Measurements from ENCODE around the gene CPZ. TPM values are rescaled to one million over a fixed set of nuclear protein-coding genes. Genes with fewer than 3 reads are reported as not detected.

The CPZ gene
- total RNA-seq: 9.7 TPM
- long read RNA-seq, transcript CPZ-201 (10 exons, 2,136 nt): minor isoform, 6 of 24 reads
- long read RNA-seq, transcript CPZ-202 (11 exons, 2,267 nt): major isoform, 13 of 24 reads
- long read RNA-seq, partial matches to known transcripts: 5 of 24 reads
- long read RNA-seq, other reads (novel, unspliced or antisense): 0 of 24 reads

GRCh38 chr4:8592366-8593263, at the start of gene CPZ:
Gene CPZ, plus strand, starts transcription at chr4:8592765. Its CDS starts 69 bp downstream, at chr4:8592834.
- DNase-seq (ENCODE audit: low spot score): no peak

DNA sequence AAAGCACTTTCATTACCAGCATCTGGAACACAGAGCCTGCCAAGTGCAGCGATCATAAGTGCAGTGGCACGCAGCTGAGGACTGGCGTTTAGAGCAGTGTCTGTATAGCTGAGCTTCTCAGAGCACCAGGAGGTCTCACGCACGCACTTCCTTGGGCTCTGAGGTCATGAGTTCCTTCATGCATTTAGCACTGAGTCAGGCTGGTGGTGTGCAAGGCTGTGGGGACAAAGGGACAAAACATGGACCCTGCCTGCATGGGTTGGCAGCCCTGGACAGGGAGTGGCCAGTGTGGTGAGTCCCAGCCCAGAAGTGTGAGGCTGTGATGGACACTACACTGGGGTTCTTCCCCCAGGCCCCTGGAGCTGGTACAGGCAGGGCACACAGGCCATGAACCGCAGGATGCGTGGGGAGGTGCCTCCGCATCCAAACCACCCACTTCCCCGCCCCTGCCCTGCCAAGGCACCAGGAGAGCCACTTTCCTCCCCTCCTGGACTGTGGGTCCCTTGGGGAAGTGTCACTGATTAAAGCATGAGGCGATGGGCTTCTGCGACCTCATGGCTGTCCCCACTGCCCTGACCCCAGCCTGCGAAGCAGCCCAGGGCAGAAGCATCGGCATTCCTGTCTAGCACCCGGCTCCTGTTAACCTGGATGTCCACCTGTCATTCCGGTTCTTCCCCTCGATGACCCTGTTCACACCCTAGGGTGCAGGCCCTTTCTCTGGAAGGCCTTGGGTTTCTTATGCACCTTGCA, 49.6 kb upstream of the CPZ start:
- peak; percentile 77 for DNase-seq (ENCODE audit: low spot score)

DNA sequence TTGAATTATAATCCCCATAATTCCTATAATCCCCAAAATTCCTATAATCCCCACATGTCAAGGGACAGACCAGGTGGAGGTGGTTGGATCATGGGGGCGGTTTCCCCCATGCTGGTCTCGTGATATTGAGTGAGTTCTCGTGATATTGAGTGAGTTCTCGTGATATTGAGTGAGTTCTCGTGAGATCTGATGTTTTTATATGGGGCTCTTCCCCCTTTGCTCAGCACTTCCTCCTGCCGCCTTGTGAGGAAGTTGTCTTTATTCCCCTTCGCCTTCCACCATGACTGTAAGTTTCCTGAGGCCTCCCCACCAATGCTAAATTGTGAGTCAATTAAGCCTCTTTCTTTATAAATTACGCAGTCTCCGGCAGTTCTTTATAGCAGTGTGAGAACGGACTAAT, 48.9 kb upstream of the CPZ start:
- DNase-seq (ENCODE audit: low spot score): peak; percentile 43

GRCh38 chr4:8544282-8544681, 48.3 kb upstream of the CPZ start:
- DNase-seq (ENCODE audit: low spot score): peak; percentile 37

DNA sequence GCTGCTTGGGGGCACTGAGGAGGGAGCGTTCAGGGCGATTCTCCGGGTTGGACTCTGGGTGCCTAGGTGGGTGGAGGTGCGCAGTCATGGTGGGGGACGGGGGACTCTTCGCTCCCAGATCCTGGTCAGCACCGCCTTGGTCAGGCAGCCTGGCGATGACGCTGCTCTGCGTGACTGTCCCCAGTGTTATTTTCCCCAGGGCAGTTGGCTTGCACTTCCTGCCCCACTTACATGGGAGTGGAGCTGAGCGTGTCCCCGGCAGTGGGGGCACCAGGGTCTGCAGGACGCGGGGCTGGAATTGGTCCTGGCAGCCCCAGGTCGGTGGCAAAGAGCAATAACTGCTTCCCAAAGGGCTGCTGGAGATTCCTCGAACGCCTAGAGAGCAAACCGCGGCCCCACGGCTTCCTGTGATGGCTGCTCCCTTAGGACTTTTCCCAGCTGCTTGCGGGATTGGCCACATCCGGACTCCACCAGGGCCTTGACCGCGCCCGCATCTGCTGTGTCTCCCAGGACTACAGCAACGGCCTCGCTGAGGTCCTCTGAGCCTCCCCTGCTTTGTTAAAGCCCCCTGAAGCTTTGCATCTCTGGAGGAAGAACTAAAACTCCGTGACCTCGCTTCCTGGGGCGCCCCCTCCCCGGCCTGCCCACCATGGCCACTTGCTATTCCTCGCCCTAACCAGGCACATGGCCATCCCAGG, 47.7 kb upstream of the CPZ start:
- DNase-seq (ENCODE audit: low spot score): peak; percentile 82

DNA sequence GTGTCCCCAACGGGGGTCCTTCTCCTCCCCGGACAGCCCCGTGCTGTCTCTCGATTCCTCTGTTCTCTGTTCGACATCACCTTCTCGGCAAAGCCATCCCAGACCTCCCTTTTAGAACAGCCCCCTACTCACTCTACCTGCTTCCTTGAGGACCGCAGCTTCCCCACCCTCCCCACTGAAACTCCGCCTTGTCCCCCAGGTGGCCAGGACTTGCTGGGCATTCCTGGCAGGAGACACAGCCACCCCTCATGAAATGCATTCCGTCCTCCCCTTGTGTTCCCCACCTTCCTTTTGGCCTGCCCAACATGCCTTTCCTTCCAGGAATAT, 47.2 kb upstream of the CPZ start:
- peak; percentile 71 for DNase-seq (ENCODE audit: low spot score)

DNA sequence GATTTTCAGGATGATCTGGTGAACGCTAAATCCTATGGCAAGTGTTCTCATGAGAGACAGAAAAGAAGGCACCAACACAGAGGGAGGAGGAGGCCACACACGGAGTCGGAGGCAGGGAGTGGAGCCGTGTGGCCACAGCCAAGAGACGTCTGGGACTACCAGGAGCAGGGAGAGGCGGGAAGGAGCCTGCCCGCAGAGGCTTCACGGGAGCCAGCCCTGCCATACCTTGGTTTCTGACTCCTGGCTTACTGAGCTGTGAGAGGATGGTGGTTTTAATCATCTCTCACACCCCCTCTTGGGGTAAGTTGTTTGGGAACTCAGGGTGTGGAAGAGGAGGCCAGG, 45.8 kb upstream of the CPZ start:
- DNase-seq (ENCODE audit: low spot score): peak; percentile 45

- peak; percentile 43 for DNase-seq (ENCODE audit: low spot score)
Observed at GRCh38 chr4:8547108-8547911, 45.3 kb upstream of the CPZ start.

DNA sequence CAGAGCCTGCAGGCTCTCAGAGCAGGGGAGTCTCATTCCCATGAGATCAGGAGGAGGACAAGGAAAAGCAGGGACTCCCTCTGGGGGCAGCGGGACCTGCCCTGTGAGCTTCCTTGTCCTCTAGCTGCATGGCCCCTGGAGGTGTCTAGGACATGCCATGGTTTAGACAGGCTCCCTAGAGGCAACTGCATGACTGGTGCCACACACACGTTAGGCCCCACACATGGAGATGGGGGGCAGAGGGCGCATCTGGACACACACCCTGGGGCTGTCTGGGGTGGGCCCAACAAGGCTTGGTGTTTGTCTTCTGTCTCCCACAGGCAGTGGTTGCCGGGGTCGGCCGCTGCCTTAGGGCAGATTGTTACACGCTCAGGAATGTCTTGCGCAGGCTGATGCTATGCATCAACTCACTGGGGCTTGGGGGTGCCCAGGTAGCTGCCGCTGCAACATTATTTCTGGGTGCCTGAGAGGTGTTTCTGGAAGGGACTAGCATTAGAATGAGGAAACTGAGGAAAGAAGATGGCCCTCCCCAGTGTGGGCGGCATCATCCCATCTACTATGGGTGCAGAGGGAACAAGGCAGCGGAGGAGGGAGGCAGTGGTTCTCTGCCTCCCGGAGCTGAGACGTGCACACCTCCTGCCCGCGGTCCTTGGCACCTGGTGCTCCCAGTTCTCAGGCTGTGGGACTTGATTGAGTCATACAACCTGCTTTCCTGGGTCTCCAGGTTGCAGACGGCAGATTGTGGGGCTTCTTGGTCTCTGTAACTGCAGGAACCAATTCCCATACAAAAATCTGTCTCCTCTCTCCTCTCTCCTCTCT, 44.4 kb upstream of the CPZ start:
- DNase-seq (ENCODE audit: low spot score): peak; percentile 76

- DNase-seq (ENCODE audit: low spot score): peak; percentile 71
Observed at GRCh38 chr4:8548731-8549351, 43.7 kb upstream of the CPZ start.

GRCh38 chr4:8549352-8549931, 43.1 kb upstream of the CPZ start:
- peak; percentile 72 for DNase-seq (ENCODE audit: low spot score)

DNA sequence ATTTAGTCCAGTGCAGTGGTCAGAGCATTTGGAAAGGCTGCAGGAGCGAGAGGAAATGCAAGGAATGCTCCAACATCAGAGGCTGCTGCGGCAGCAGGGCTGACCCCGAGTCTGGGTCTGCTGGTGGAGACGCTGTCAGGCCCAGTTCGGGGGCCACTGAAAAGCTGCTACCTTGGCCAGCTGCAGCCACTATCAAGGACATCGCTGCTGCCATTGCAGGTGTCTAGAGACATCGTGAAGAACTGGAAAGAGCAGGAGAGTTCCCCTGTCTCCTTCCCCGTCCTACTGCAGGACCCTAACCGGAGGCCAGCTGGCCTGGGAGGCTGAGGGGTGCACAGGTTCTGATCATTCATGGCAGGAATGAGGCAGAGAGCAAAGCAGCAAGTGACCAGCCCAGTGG, 41.9 kb upstream of the CPZ start:
- DNase-seq (ENCODE audit: low spot score): peak; percentile 57

- peak; percentile 59 for DNase-seq (ENCODE audit: low spot score)
Observed at GRCh38 chr4:8552024-8552423, 40.5 kb upstream of the CPZ start.

DNA sequence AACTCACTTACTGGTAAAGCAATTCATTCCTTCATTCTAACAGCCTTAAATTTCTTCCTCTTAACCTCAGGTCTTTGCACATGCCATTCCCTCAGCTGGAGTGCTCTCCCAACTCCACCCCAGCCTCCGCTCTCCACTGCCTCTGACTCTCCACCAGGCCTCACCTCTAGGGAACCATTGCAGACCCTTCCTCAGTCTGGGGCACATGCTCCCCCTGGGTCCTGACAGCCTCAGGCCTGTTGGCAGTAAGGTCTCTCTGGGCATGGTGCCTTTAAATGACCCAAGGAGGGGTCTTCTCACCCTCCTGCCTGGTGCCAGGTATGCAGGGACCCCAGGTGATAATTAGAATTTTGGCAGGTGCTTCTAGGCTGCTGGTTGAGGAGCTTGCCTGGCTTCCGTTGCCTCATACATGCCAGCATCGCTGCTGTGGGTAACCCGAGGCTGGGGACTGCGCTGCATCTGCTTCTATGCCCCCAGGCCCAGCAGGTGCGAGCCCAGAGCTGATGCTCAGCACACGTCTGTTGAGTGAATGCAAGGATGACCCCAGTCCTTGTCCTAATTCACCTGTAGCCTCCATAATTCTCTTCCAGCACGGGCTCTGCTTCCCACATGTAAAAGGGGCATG, 39.9 kb upstream of the CPZ start:
- DNase-seq (ENCODE audit: low spot score): peak; percentile 75

DNA sequence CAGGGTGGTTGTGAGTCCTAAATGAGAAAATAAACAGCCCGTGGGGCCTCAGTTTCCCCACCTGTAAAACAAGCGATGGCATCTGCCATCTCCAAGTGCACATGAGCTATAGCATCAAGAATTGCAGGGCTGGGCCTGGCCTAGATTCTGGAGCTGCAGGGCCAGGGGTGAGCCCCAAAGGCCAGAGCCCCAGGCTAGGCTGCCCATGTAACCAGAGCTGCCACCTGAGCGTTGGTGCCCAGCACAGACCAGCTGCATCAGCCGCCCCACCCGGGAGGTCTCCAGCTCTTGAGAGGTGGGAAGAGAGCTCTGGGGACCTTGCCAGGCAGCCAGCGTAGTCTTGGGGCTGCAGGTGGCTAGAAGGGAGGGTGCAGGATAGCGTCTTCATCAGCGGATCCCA, 39.3 kb upstream of the CPZ start:
- peak; percentile 72 for DNase-seq (ENCODE audit: low spot score)

DNA sequence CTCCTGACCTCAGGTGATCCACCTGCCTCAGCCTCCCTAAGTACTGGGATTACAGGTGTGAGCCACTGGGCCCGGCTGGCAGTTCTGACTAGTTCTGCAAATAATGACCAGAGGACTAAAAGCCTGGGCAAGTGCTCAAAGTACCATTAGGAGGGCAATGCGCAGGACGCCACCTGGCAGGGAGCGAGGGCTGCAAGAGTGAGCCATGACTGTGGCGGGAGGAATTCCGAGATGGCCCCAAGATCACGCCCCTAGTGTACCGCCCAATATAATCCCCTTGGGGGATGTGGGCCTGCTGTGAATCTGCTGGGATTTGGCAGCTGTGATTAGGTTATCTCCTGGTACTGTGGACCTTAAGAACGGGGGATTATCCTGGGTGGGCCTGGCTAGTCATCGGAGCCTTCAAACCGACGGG, 38.6 kb upstream of the CPZ start:
- DNase-seq (ENCODE audit: low spot score): peak; percentile 84

DNA sequence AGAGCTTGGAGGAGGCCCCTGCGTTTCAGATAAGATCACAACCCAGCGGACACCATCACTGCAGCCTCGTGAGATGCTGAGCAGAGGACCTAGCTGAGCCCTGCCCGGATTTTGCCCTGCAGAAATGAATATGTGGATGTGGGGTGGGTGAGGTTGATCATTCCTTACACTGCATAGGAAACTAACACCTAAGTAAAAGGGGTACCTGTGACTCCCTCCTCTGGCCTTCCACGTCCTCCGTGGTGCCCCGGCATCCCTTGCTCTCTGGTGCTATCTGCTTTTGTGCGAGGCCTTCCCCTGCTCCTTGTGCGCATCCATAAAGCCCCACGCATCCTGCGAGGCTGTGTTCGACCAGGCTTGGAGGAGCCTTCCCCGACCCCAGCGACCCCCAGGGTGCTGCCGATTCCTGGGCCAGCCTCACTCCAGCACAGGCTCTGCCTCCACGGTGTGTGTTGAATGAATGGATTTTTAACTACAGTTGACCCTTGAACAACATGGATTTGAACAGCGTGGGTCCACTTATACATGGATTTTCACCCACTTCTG, 37.9 kb upstream of the CPZ start:
- DNase-seq (ENCODE audit: low spot score): peak; percentile 68

DNA sequence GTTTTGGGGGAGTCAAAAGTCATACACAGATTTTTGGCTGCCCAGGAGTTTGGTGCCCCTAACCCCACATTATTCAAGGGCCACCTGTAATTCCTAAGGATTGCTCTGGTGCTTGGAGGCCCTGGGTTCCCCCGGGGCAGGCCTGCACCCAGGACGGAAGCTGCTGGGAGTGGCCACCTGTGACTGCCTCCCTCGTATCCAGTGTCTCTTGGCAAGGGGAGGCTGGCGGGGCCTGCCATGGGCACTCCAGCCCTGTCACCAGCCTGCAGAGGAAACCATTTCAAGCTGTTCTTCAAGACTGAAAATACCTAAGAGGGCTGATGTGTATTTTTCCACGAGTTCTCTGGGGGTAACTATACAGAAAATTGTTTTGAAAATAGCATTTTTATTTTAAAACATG, 36.8 kb upstream of the CPZ start:
- peak; percentile 55 for DNase-seq (ENCODE audit: low spot score)
